HG03280 (cell line): ENCODE data around the gene CMYA5.
"Not testable (repeated sequence)": the region's sequence is repeated elsewhere in the genome, so short reads cannot be mapped to it uniquely, and the experiment has no call there.

Source experiments
- ATAC-seq: cut with Tn5 transposase; IDR thresholded peaks from one replicate; pipeline ENCODE4 v1.9.1; 2021; ENCODE audit warnings: mild to moderate bottlenecking, moderate library complexity; ENCODE audit not compliant: unreplicated experiment

The CMYA5 gene

GRCh38 chr5:79702606-79703380, 13.2 kb downstream of the CMYA5 start:
- ATAC-seq: no peak

- ATAC-seq: no peak
Observed at GRCh38 chr5:79703381-79703645, 13.7 kb downstream of the CMYA5 start.

- ATAC-seq: no peak
Observed at GRCh38 chr5:79704553-79704952, 14.9 kb downstream of the CMYA5 start.

- ATAC-seq: no peak
Observed at GRCh38 chr5:79705632-79706031, 16.0 kb downstream of the CMYA5 start.

- ATAC-seq: not testable (repeated sequence)
Observed at GRCh38 chr5:79706317-79706716, 16.7 kb downstream of the CMYA5 start.

GRCh38 chr5:79707535-79707934, 17.9 kb downstream of the CMYA5 start:
- no peak for ATAC-seq

GRCh38 chr5:79712741-79713140, 23.1 kb downstream of the CMYA5 start:
- ATAC-seq: no peak

- ATAC-seq: no peak
Observed at GRCh38 chr5:79713727-79714126, 24.1 kb downstream of the CMYA5 start.

- ATAC-seq: no peak
Observed at GRCh38 chr5:79716839-79717238, 27.2 kb downstream of the CMYA5 start.

- no peak for ATAC-seq
Observed at GRCh38 chr5:79720096-79720495, 30.5 kb downstream of the CMYA5 start.

GRCh38 chr5:79727451-79728355, 38.1 kb downstream of the CMYA5 start:
- ATAC-seq: no peak

GRCh38 chr5:79728396-79728795, 38.8 kb downstream of the CMYA5 start:
- no peak for ATAC-seq

GRCh38 chr5:79729679-79730078, 40.0 kb downstream of the CMYA5 start:
- no peak for ATAC-seq

GRCh38 chr5:79730564-79730963, 40.9 kb downstream of the CMYA5 start:
- ATAC-seq: no peak

- ATAC-seq: no peak
Observed at GRCh38 chr5:79731775-79732174, 42.1 kb downstream of the CMYA5 start.

- no peak for ATAC-seq
Observed at GRCh38 chr5:79736528-79737514, 47.2 kb downstream of the CMYA5 start.

- ATAC-seq: no peak
Observed at GRCh38 chr5:79738349-79738748, 48.7 kb downstream of the CMYA5 start.

- no peak for ATAC-seq
Observed at GRCh38 chr5:79742549-79743136, 53.0 kb downstream of the CMYA5 start.

GRCh38 chr5:79743846-79744605, 54.4 kb downstream of the CMYA5 start:
- ATAC-seq: no peak

GRCh38 chr5:79745255-79745654, 55.6 kb downstream of the CMYA5 start:
- ATAC-seq: no peak
